GM23248 (cell line): Measurements from ENCODE around the gene KCTD15. TPM values are rescaled to one million over a fixed set of nuclear protein-coding genes. Genes with fewer than 3 reads are reported as not detected.
A peak's percentile ranks its signal among the peaks of the same experiment; 100 is the strongest.

Experiments
- DNase-seq: peaks from one replicate; pipeline ENCODE4 v3.0.0-alpha.2; 2015
- H2AFZ ChIP-seq: fragments of 200-600 bp; sonication (generic); 2 replicates; pipeline ENCODE4 v1.6.1; 2016; ENCODE audit warnings: antibody characterized with exemption
- H3F3A ChIP-seq: fragments of 200-600 bp; sonication (generic); 2 replicates; pipeline ENCODE4 v1.6.1; 2016; ENCODE audit warnings: mild to moderate bottlenecking, antibody characterized with exemption, mixed run types; ENCODE audit not compliant: insufficient read depth
- H3K27ac ChIP-seq: fragments of 200-600 bp; sonication (generic); 2 replicates; pipeline ENCODE4 v1.5.1; 2016; ENCODE audit warnings: mild to moderate bottlenecking
- H3K27me3 ChIP-seq: fragments of 200-600 bp; sonication (generic); replicated peaks from 2 replicates; pipeline ENCODE4 v1.6.1; 2016; ENCODE audit warnings: mild to moderate bottlenecking; ENCODE audit not compliant: insufficient read depth
- H3K36me3 ChIP-seq: fragments of 200-600 bp; sonication (generic); 2 replicates; pipeline ENCODE4 v1.6.1; 2016; ENCODE audit warnings: low read depth, mild to moderate bottlenecking
- H3K4me1 ChIP-seq: fragments of 200-600 bp; sonication (generic); 2 replicates; pipeline ENCODE4 v1.6.1; 2016; ENCODE audit warnings: mild to moderate bottlenecking; ENCODE audit not compliant: insufficient read depth
- H3K4me2 ChIP-seq: fragments of 200-600 bp; sonication (generic); one replicate; pipeline ENCODE4 v1.6.1; 2016; ENCODE audit warnings: mild to moderate bottlenecking; ENCODE audit not compliant: unreplicated experiment
- H3K4me3 ChIP-seq: fragments of 200-600 bp; sonication (generic); 2 replicates; pipeline ENCODE4 v1.5.1; 2016; ENCODE audit warnings: mild to moderate bottlenecking
- H3K79me2 ChIP-seq: fragments of 200-600 bp; sonication (generic); 2 replicates; pipeline ENCODE4 v1.6.1; 2016; ENCODE audit warnings: mild to moderate bottlenecking; ENCODE audit not compliant: insufficient read depth
- H3K9ac ChIP-seq: fragments of 200-600 bp; sonication (generic); 2 replicates; pipeline ENCODE4 v1.6.1; 2016; ENCODE audit warnings: mild to moderate bottlenecking
- H3K9me2 ChIP-seq: fragments of 200-600 bp; sonication (generic); 2 replicates; pipeline ENCODE4 v1.6.1; 2016; ENCODE audit warnings: mixed run types, mild to moderate bottlenecking, moderate library complexity; ENCODE audit not compliant: insufficient read depth
- H3K9me3 ChIP-seq: fragments of 200-600 bp; sonication (generic); one replicate; pipeline ENCODE4 v1.6.1; 2017; ENCODE audit warnings: low read depth
- H4K20me1 ChIP-seq: fragments of 200-600 bp; sonication (generic); 2 replicates; pipeline ENCODE4 v1.6.0; 2016; ENCODE audit not compliant: insufficient read depth
- EZH2 ChIP-seq: fragments of 200-600 bp; sonication (generic); IDR thresholded peaks from 2 replicates; pipeline ENCODE4 v1.6.1; 2018; ENCODE audit warnings: antibody characterized with exemption, mild to moderate bottlenecking; ENCODE audit not compliant: insufficient read depth, poor library complexity, severe bottlenecking
- EZH2phosphoT487 ChIP-seq: fragments of 200-600 bp; sonication (generic); IDR thresholded peaks from 2 replicates; pipeline ENCODE4 v1.6.1; 2018; ENCODE audit warnings: antibody characterized with exemption, moderate library complexity, mild to moderate bottlenecking, low read depth; ENCODE audit not compliant: insufficient read depth
- WGBS, 2 experiments: methylation state at CpG; one replicate each; pipeline ENCODE4 v1.1.6; 2015 to 2017; ENCODE audit warnings: low lambda C conversion rate in 2 of 2, low coverage in 1 of 2; ENCODE audit errors: missing lambda C conversion rate in 2 of 2; 5-methylcytosine and 5-hydroxymethylcytosine counted together
- in situ Hi-C: fragments of 300-500 bp; cut with MboI; formaldehyde crosslinking; loops from 2 replicates; pipeline ENCODE4 v1.15.0; 2020
- polyA plus RNA-seq: library from polyadenylated mRNA; unstranded; fragments of >200 nt; fragmentation: Nextera tagmentation; extraction: Ambion mirVana; gene quantifications from 2 replicates; pipeline ENCODE4 v1.2.1, GENCODE V29; 2016
- total RNA-seq: library from RNA; depleted of rRNA; stranded (reverse); fragments of >200 nt; shearing (Covaris generic); gene quantifications from 2 replicates; pipeline ENCODE4 v1.2.3, GENCODE V29; 2014; rRNA removed

KCTD15 gene
- total RNA-seq (105 and 117 TPM in 2 replicates), polyA plus RNA-seq (7.5 and 8.1 TPM in 2 replicates)

- H3K36me3 ChIP-seq = no peaks in the 10 kb centered on the region
- DNase-seq = peak; percentile 75
- 1% methylated on average over 21 to 89 of the region's 92 CpGs for WGBS, 2 experiments
- no peaks in the 10 kb centered on the region for H3K79me2 ChIP-seq
- peak within 1 kb of the TSS; percentile 88 for H3K9ac ChIP-seq
- H3K27ac ChIP-seq = peak within 1 kb of the TSS; percentile 81
- no peaks in the 10 kb centered on the region for H3K9me3 ChIP-seq
- no peaks in the 10 kb centered on the region for H3K9me2 ChIP-seq
- H4K20me1 ChIP-seq = no peaks in the 10 kb centered on the region
- in situ Hi-C loops = loop anchor here (25.0 kb wide), 1 partner anchor 541 kb away; no protein-coding TSS in a partner anchor
- peak within 1 kb of the TSS; percentile 87 for H3K4me3 ChIP-seq
- no peaks in the 10 kb centered on the region for H3K27me3 ChIP-seq
- no peaks in the 10 kb centered on the region for H3F3A ChIP-seq
- TF ChIP-seq EZH2phosphoT487 = no peak
- no peak for TF ChIP-seq EZH2
- peak within 1 kb of the TSS; percentile 85 for H2AFZ ChIP-seq
- H3K4me1 ChIP-seq = peaks cover 8% of the 10 kb centered on the region; the same call in 1 of the 2 replicates
- H3K4me2 ChIP-seq = peak within 1 kb of the TSS; percentile 85
Observed at GRCh38 chr19:33796164-33796875, at the start of gene KCTD15. Gene KCTD15 (plus strand): TSS chr19:33796870. CDS start chr19:33800455, 3,585 bp downstream.

GRCh38 chr19:33747273-33747672, 49.4 kb upstream of the KCTD15 start:
- no peak for TF ChIP-seq EZH2
- no peak for TF ChIP-seq EZH2phosphoT487
- 0 out of 2 replicates have a peak, but pooled peaks cover under 1% of the 10 kb centered on the region for H3K27me3 ChIP-seq
- 18 to 23% methylated on average over 4 of the region's 4 CpGs for WGBS, 2 experiments
- H3K27ac ChIP-seq = no peak overlapping the region
- H3F3A ChIP-seq = no peaks in the 10 kb centered on the region
- H3K4me1 ChIP-seq = no peaks in the 10 kb centered on the region
- H3K4me2 ChIP-seq = no peak overlapping the region
- no peak overlapping the region for H3K9ac ChIP-seq
- no peaks in the 10 kb centered on the region for H3K9me2 ChIP-seq
- no peak overlapping the region for H3K4me3 ChIP-seq
- H3K79me2 ChIP-seq = no peaks in the 10 kb centered on the region
- H3K36me3 ChIP-seq = no peaks in the 10 kb centered on the region
- H3K9me3 ChIP-seq = no peaks in the 10 kb centered on the region
- in situ Hi-C loops = no loop called here
- H4K20me1 ChIP-seq = no peaks in the 10 kb centered on the region
- no peak overlapping the region for H2AFZ ChIP-seq
- no peak for DNase-seq

GRCh38 chr19:33748231-33748630, 48.4 kb upstream of the KCTD15 start:
- Histone ChIP-seq H3K27ac (no peak overlapping the region), H4K20me1 (no peaks in the 10 kb centered on the region), H3K9me2 (no peaks in the 10 kb centered on the region), H3K79me2 (no peaks in the 10 kb centered on the region), H2AFZ (no peak overlapping the region), H3K9me3 (no peaks in the 10 kb centered on the region), H3K4me1 (no peaks in the 10 kb centered on the region), H3K4me2 (no peak overlapping the region), H3F3A (no peaks in the 10 kb centered on the region), H3K4me3 (no peak overlapping the region), H3K36me3 (no peaks in the 10 kb centered on the region), H3K27me3 (0 out of 2 replicates have a peak, but pooled peaks cover 6% of the 10 kb centered on the region), H3K9ac (no peak overlapping the region)
- TF ChIP-seq EZH2phosphoT487 (no peak), EZH2 (no peak)
- WGBS, 2 experiments = 63 to 71% methylated on average over 8 of the region's 8 CpGs
- DNase-seq = no peak
- in situ Hi-C loops = no loop called here

GRCh38 chr19:33749016-33749415, 47.7 kb upstream of the KCTD15 start:
- no peaks in the 10 kb centered on the region for H4K20me1 ChIP-seq
- no peak overlapping the region for H2AFZ ChIP-seq
- no peaks in the 10 kb centered on the region for H3K36me3 ChIP-seq
- H3K9me2 ChIP-seq = no peaks in the 10 kb centered on the region
- H3K4me3 ChIP-seq = no peak overlapping the region
- 28 to 42% methylated on average over 3 of the region's 3 CpGs for WGBS, 2 experiments
- H3F3A ChIP-seq = no peaks in the 10 kb centered on the region
- in situ Hi-C loops = no loop called here
- no peaks in the 10 kb centered on the region for H3K79me2 ChIP-seq
- DNase-seq = no peak
- no peak for TF ChIP-seq EZH2
- no peak overlapping the region for H3K9ac ChIP-seq
- no peak overlapping the region for H3K27ac ChIP-seq
- 0 out of 2 replicates have a peak, but pooled peaks cover 6% of the 10 kb centered on the region for H3K27me3 ChIP-seq
- H3K4me2 ChIP-seq = no peak overlapping the region
- no peaks in the 10 kb centered on the region for H3K4me1 ChIP-seq
- no peaks in the 10 kb centered on the region for H3K9me3 ChIP-seq
